GM12878 (cell line): ENCODE data around the gene PKP4. TPM values are rescaled to one million over a fixed set of nuclear protein-coding genes. Genes with fewer than 3 reads are reported as not detected.

Experiments used
- CREM ChIP-seq: IDR thresholded peaks from 2 replicates; pipeline ENCODE4 v1.6.1; 2014; ENCODE audit warnings: antibody characterized with exemption, low read depth
- E2F8 ChIP-seq: fragments of 450-650 bp; IDR thresholded peaks from 2 replicates; pipeline ENCODE4 v1.6.1; 2018; ENCODE audit warnings: mild to moderate bottlenecking, low read depth, moderate library complexity; ENCODE audit not compliant: partially characterized antibody
- FOS ChIP-seq: IDR thresholded peaks from 3 replicates; pipeline ENCODE4 v1.6.1; 2011; ENCODE audit warnings: borderline replicate concordance; ENCODE audit not compliant: insufficient read length; ENCODE audit errors: extremely low read depth
- MXI1 ChIP-seq: fragments of 150-350 bp; IDR thresholded peaks from 2 replicates; pipeline ENCODE4 v1.6.1; 2011; ENCODE audit warnings: low read depth, mild to moderate bottlenecking, inconsistent platforms, low read length, improper control_type of control experiment
- NFIC ChIP-seq: IDR thresholded peaks from 2 replicates; pipeline ENCODE4 v1.6.1; 2012; ENCODE audit warnings: low read depth, mild to moderate bottlenecking, inconsistent platforms, low read length, moderate library complexity
- YBX1 ChIP-seq: fragments of 450-650 bp; IDR thresholded peaks from 2 replicates; pipeline ENCODE4 v1.6.1; 2016; ENCODE audit warnings: antibody characterized with exemption
- ZNF592 ChIP-seq: fragments of 450-650 bp; IDR thresholded peaks from 2 replicates; pipeline ENCODE4 v1.6.1; 2017; ENCODE audit warnings: mild to moderate bottlenecking, moderate library complexity
- polyA plus RNA-seq, 11 experiments: library from polyadenylated mRNA; depleted of rRNA in 4 of 11; unstranded in 6 of 11; stranded (reverse) in 5 of 11; fragments of >200 nt; fragmentation: Nextera tagmentation in 4 of 11; fragmentation: Illumina TruSeq in 1 of 11; extraction: Ambion mirVana in 4 of 11; extraction: Trizol in 1 of 11; gene quantifications; 1 replicate in 1 of 11; 2 replicates in 10 of 11; pipeline versions ENCODE4 v1.2.1 to v1.2.3, GENCODE V29; 2011 to 2016; ENCODE audit warnings: inconsistent platforms in 2 of 11, missing spikeins in 2 of 11, low read depth in 1 of 11
- total RNA-seq, 4 experiments: library from RNA; depleted of rRNA in 3 of 4; stranded (reverse); fragments of >200 nt in 3 of 4; fragmentation: Illumina TruSeq in 1 of 4; extraction: Trizol in 1 of 4; gene quantifications; 2 replicates each; pipeline versions ENCODE4 v1.2.1 to v1.2.3, GENCODE V29; 2013 to 2021

PKP4 gene
- total and polyA plus RNA-seq, 10 of the 15 experiments (the other 5 are each of a cell fraction or from before 2014, with no cell fraction given) = 4.8 to 35.8 (median 17.7) TPM

GRCh38 chr2:158681816-158682215 is 225.1 kb downstream of the PKP4 start (continued):
- TF ChIP-seq ZNF592 (no peak), E2F8 (no peak), CREM (no peak), MXI1 (no peak), YBX1 (no peak), NFIC (no peak), FOS (no peak)
